Measurements from ENCODE around the gene DENND4B. TPM values are rescaled to one million over a fixed set of nuclear protein-coding genes. Genes with fewer than 3 reads are reported as not detected.

The DENND4B gene
- total and polyA plus RNA-seq, 9 of the 15 experiments (the other 6 are each of a cell fraction or from before 2014, with no cell fraction given), result 9.5 to 80.5 (median 23.1) TPM

DNA sequence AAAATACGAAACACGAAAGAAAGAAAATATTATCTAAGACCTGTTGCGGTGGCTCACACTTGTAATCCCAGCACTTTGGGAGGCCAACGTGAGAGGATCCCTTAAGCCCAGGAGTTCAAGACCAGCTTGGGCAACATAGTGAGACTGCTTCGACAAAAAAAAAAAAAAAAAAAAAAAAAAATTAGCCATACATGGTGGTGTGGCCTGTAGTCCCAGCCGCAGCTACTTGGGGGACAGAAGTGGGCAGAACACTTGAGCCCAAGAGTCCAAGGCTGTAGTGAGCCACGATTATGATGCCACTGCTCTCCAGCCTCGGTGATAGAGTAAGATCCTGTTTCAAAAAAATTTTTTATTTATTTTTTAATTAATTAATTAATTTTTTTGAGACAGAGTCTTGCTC is 41.1 kb upstream of the DENND4B start:
- ChIA-PET CTCF (ENCODE audit: low intra/inter-chr PET ratio) (interaction anchor here (1.1 to 1.8 kb wide), 4 partner anchors 166 to 480 kb away, joined by 3 to 19 read pairs (median 6); no protein-coding TSS in a partner anchor), POLR2A (interaction anchor here (0.5 to 2.8 kb wide), 8 partner anchors 9 to 352 kb away, joined by 3 to 16 read pairs (median 4); partner anchors contain the start of genes CREB3L4 and JTB)
- H3K9ac ChIP-seq (ENCODE audit: insufficient read depth in 1 of 2, low read depth in 2 of 2, low read length in 2 of 2), result no peak overlapping the region
- H3K4me3 ChIP-seq, result no peak overlapping the region
- BruUV-seq (replicated peaks), result no TSS peak
- H3K27ac ChIP-seq (ENCODE audit: extremely low read depth, low read depth, low read length), result no peak overlapping the region
- in situ Hi-C loops (cut with MboI), result loop anchor here (5.0 to 10.0 kb wide), 3 partner anchors 190 to 483 kb away; partner anchors contain the start of gene NPR1
- H4K20me1 ChIP-seq (replicated peaks; ENCODE audit: control insufficient read depth, insufficient read depth, low read length), result no peaks in the 10 kb centered on the region; the same call in 1 of the 2 replicates
- 84% methylated on average over 7 of the region's 8 CpGs for WGBS (ENCODE audit: insufficient coverage, low coverage, missing lambda C conversion rate)
- H2AFZ ChIP-seq (ENCODE audit: low read depth, low read length), result peak overlapping the region; percentile 89; the same call in 1 of the 2 replicates
- ATAC-seq (no peak), DNase-seq (ENCODE audit: extremely low read depth in 1 of 4, low spot score in 3 of 4) (no peak), FAIRE-seq (no peak)
- H3K9me3 ChIP-seq (replicated peaks; ENCODE audit: control insufficient read depth, insufficient read depth, low read depth, low read length), result no peaks in the 10 kb centered on the region
- H3K4me1 ChIP-seq (replicated peaks in 1 of 2; ENCODE audit: control insufficient read depth in 2 of 2, insufficient read depth in 2 of 2, low read length in 2 of 2), result peaks cover 13 to 17% of the 10 kb centered on the region in 2 experiments; a peak in 4 of 5 replicates
- peaks cover 29% of the 10 kb centered on the region for H3K36me3 ChIP-seq (ENCODE audit: control insufficient read depth, insufficient read depth, low read length)
- intact Hi-C loops (cut with micrococcal nuclease), result loop anchor here (5.0 to 10.0 kb wide), 5 partner anchors 40 to 633 kb away; partner anchors contain the start of genes DENND4B, ILF2 and S100A9
- H3K27me3 ChIP-seq (ENCODE audit: control insufficient read depth in 2 of 2, insufficient read depth in 2 of 2, low read length in 2 of 2), result no peaks in the 10 kb centered on the region
- H3K79me2 ChIP-seq (ENCODE audit: control insufficient read depth, insufficient read depth, low read length), result peaks cover 36% of the 10 kb centered on the region
- no peak overlapping the region for H3K4me2 ChIP-seq (ENCODE audit: insufficient read depth, low read length)
- no peaks in the 10 kb centered on the region for H3K9me1 ChIP-seq (ENCODE audit: control insufficient read depth, insufficient read depth, low read length)
- TF ChIP-seq ZNF184 (CRISPR knock-in tag; IDR thresholded peaks at IDR 0.05), result no peak
- TF ChIP-seq POLR2AphosphoS5 (IDR thresholded peaks at IDR 0.05; ENCODE audit: control insufficient read depth, insufficient read depth, low read depth, low read length), result no peak
- no peak for TF ChIP-seq CAMTA2 (CRISPR knock-in tag; conservative IDR thresholded peaks at IDR 0.05)
- TF ChIP-seq CHD7 (IDR thresholded peaks at IDR 0.05; ENCODE audit: low read depth, low read length), result no peak
- TF ChIP-seq, protein P1, sequence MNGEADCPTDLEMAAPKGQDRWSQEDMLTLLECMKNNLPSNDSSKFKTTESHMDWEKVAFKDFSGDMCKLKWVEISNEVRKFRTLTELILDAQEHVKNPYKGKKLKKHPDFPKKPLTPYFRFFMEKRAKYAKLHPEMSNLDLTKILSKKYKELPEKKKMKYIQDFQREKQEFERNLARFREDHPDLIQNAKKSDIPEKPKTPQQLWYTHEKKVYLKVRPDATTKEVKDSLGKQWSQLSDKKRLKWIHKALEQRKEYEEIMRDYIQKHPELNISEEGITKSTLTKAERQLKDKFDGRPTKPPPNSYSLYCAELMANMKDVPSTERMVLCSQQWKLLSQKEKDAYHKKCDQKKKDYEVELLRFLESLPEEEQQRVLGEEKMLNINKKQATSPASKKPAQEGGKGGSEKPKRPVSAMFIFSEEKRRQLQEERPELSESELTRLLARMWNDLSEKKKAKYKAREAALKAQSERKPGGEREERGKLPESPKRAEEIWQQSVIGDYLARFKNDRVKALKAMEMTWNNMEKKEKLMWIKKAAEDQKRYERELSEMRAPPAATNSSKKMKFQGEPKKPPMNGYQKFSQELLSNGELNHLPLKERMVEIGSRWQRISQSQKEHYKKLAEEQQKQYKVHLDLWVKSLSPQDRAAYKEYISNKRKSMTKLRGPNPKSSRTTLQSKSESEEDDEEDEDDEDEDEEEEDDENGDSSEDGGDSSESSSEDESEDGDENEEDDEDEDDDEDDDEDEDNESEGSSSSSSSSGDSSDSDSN (IDR thresholded peaks at IDR 0.05; ENCODE audit: borderline replicate concordance in 1 of 2, low read depth in 2 of 2, low read length in 2 of 2), result no peak
- TF ChIP-seq SIX5 (IDR thresholded peaks at IDR 0.05; ENCODE audit: borderline replicate concordance in 1 of 2, insufficient read depth in 1 of 2, low read depth in 1 of 2, low read length in 2 of 2), result no peak

Data from K562 (cell line).